Effector memory CD8-positive, alpha-beta T cell (primary cell): ENCODE results near the gene PKN3.

Experiments
- ATAC-seq: fragments of 150-1000 bp; cut with Tn5 transposase; replicated peaks from 2 replicates; pipeline ENCODE4 v1.10.0; 2021; ENCODE audit warnings: mild to moderate bottlenecking, moderate library complexity
- DNase-seq, 3 experiments: peaks; one replicate each; pipeline ENCODE4 v3.0.0; 2021
- H3K27ac Mint-ChIP-seq, 2 donors: one replicate each; pipeline ENCODE4 v1.8.0; 2022; ENCODE audit warnings: mild to moderate bottlenecking in 2 of 2, mixed read lengths in 2 of 2, moderate library complexity in 2 of 2
- H3K27me3 Mint-ChIP-seq, 2 donors: one replicate each; pipeline ENCODE4 v1.8.0; 2022; ENCODE audit warnings: mixed read lengths in 2 of 2
- H3K36me3 Mint-ChIP-seq: one replicate; pipeline ENCODE4 v1.8.0; 2022; ENCODE audit warnings: mild to moderate bottlenecking, moderate library complexity, mixed read lengths; ENCODE audit not compliant: insufficient read depth
- H3K4me1 Mint-ChIP-seq, 2 donors: one replicate each; pipeline ENCODE4 v1.8.0; 2022; ENCODE audit warnings: low read depth in 2 of 2, mixed read lengths in 2 of 2
- H3K4me3 Mint-ChIP-seq, 2 donors: one replicate each; pipeline ENCODE4 v1.8.0; 2022; ENCODE audit warnings: mild to moderate bottlenecking in 2 of 2, mixed read lengths in 2 of 2, moderate library complexity in 2 of 2
- H3K9me3 Mint-ChIP-seq, 2 donors: one replicate each; pipeline ENCODE4 v1.8.0; 2022; ENCODE audit warnings: mixed read lengths in 2 of 2

Gene PKN3

DNA sequence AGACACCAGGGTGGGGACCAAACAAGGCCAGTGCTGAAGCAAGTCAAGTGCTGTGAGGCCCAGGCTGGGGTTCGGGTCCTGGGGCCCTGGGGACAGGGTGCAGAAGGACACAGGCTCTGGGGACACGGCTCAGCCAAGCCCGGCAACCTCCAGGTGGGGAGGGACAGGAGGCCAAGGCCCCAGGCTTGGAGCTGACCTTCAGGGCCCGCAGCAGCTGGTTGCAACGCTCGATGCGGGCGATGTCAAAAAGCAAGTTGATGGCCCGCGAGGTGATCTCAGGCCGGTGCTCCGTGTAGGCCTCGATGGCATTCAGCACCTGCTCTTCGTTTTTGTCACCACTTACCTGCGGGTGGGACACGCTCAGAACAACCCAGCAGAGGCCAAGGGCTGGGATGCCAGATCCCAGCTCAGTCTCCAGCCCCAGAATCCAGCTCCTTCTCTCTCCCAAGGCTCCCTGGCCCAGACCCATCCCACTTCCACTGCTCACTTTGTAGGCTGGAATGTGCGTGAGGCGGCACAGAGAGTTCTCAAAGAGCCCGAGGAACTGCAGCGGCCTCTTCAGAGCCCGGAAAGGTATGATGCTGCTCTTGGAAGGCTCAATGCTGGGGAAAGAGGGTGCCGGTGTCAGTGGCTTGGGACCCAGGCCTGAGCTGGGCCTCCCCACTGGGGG is 48.8 kb downstream of the PKN3 start:
- ATAC-seq (no peak), DNase-seq (no peak)
- no peak overlapping the region for H3K4me3 Mint-ChIP-seq
- no peaks in the 10 kb centered on the region for H3K27me3 Mint-ChIP-seq
- peaks cover 17% of the 10 kb centered on the region for H3K36me3 Mint-ChIP-seq
- no peak overlapping the region for H3K27ac Mint-ChIP-seq
- no peaks in the 10 kb centered on the region for H3K4me1 Mint-ChIP-seq
- no peaks in the 10 kb centered on the region for H3K9me3 Mint-ChIP-seq

DNA sequence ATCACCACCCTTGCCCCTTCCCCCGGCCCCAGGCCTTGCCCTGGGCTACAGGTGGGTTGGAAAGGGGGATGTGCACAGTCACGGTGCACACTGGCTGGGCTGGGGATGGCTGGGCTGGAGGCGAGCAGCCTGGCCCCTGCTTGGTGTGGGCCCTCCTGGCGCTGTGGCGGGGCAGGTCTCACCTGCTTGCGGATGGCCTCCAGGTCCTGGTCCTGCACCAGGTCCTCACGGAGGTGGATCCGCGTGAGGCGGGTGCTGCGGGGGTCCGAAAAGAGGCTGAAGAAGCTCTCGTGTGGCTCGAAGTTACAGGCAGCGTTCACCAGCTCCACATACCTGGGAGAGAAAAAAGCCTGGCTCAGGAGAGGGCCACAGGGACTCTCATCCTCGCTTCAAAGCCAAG is 51.3 kb downstream of the PKN3 start:
- Mint-ChIP-seq H3K27me3 (no peaks in the 10 kb centered on the region), H3K27ac (no peak overlapping the region), H3K36me3 (peaks cover 9% of the 10 kb centered on the region), H3K9me3 (no peaks in the 10 kb centered on the region), H3K4me3 (no peak overlapping the region), H3K4me1 (peaks cover 4 to 6% of the 10 kb centered on the region in 2 donors)
- DNase-seq, result no peak
- no peak for ATAC-seq

DNA sequence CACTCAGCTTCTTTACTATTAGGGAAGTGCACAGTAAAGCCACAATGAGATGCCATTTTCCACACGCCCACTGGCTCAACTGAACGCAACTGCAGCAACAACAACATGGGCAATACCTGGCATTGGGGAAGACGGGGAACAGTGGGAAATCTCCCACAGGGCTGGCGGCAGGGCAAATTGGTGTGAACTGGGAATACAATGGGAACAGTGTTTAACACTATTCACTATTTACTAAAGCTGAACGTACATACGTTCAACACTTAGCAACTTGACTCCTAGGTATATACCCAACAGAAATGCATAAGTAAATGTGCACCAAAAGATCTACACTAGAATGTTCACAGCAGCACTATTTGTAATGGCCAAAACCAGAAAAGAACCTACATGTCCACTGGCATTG is 55.3 kb downstream of the PKN3 start:
- H3K27me3 Mint-ChIP-seq, result no peaks in the 10 kb centered on the region
- no peak overlapping the region for H3K4me3 Mint-ChIP-seq
- no peak overlapping the region for H3K27ac Mint-ChIP-seq
- DNase-seq, result no peak
- H3K9me3 Mint-ChIP-seq, result no peaks in the 10 kb centered on the region
- H3K4me1 Mint-ChIP-seq, result peaks cover 5 to 10% of the 10 kb centered on the region in 2 donors
- H3K36me3 Mint-ChIP-seq, result peaks cover 12% of the 10 kb centered on the region
- ATAC-seq, result no peak

DNA sequence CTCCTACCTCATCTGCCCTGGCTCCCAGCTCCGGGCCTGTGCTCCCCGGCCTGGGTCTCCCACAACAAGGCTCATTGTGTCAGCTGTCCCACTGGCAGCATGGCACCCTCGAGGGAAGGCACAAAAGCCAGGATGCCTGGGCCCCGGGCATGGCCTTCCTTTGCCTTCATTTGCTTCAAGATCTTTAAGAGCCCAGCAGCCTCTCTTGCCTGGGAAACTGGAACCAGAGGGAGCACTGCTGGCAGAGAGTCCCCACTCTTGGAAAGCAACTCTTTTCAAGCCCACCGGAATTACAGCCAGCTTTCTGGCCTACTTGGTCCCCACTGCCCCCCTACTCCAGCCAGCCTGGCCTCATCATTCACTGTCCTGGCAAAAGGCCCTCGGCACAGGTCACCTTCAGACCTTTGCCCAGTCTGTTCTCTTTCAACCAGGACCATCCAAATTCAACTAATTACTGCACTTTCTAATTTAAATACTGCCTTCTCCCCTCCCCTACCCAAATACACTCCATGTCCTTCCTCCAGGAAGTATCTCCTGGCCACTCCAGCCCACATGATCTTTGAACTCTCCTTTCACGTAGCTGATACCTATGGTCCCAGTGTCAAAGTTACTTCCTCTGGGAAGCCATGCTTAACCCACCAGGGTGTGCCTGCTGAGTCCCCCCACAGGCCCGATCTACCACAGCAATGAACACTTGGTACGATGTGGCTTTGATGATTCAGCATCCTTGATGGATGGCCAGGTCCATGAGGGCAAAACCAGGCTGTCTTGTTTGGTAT is 60.6 kb downstream of the PKN3 start:
- H3K27me3 Mint-ChIP-seq, result no peaks in the 10 kb centered on the region
- peaks cover 22 to 29% of the 10 kb centered on the region in 2 donors for H3K4me1 Mint-ChIP-seq
- H3K36me3 Mint-ChIP-seq, result peaks cover 18% of the 10 kb centered on the region
- ATAC-seq, result no peak
- H3K27ac Mint-ChIP-seq, result peak overlapping the region; percentile 61 to 71
- no peak overlapping the region for H3K4me3 Mint-ChIP-seq
- no peak for DNase-seq
- no peaks in the 10 kb centered on the region for H3K9me3 Mint-ChIP-seq

DNA sequence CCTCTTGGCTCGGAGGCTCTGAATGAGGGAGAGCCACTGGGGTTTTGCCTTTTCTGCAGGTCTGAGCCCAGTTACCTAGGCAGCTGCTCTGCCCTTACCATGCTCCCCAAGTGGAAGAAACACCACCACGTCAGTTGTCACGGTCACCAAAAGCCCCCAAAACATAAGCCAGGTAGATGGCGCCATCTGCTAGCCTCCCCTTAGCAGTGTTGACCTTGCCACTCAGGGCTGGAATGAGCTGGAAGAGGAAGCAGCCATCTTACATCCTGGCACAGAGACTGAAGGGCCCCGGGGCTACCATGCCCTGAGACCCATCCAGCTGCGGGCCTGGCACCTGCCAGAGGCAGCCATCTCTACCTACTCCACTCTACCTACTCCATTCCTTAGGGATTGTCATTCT is 62.1 kb downstream of the PKN3 start:
- Mint-ChIP-seq H3K27me3 (no peaks in the 10 kb centered on the region), H3K4me3 (no peak overlapping the region), H3K4me1 (peaks cover 31 to 34% of the 10 kb centered on the region in 2 donors)

DNA sequence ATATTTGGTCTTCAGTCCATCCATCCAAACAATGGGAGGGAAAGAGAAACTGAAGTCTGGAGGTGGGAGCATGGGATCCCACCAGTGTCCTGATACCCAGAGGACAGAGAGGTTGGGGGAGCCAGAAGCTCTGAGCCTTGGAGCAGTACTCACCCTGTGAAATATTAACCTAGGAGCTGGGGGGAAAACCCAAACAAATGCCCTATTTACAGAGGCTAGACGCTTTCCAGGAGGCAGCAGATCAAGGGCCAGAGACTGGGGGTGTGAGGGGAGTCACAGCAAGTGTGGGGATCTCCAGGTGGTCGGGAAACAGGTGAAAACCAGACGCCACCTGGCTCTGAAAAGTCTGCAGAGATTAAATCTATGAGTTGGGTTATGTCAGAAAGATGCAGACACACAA is 63.2 kb downstream of the PKN3 start:
- H3K27ac Mint-ChIP-seq, result no peak overlapping the region
- H3K9me3 Mint-ChIP-seq, result no peaks in the 10 kb centered on the region
- DNase-seq (no peak), ATAC-seq (no peak)
- H3K27me3 Mint-ChIP-seq, result no peaks in the 10 kb centered on the region
- no peak overlapping the region for H3K4me3 Mint-ChIP-seq
- H3K36me3 Mint-ChIP-seq, result peaks cover 18% of the 10 kb centered on the region
- H3K4me1 Mint-ChIP-seq, result peaks cover 35 to 44% of the 10 kb centered on the region in 2 donors

More for the DNA sequence above, 62.1 kb downstream of the PKN3 start:
- H3K27ac Mint-ChIP-seq, result peak overlapping the region in 1 of 2 donors; percentile 17
- peaks cover 20% of the 10 kb centered on the region for H3K36me3 Mint-ChIP-seq
- DNase-seq (no peak), ATAC-seq (no peak)
- H3K9me3 Mint-ChIP-seq, result no peaks in the 10 kb centered on the region

DNA sequence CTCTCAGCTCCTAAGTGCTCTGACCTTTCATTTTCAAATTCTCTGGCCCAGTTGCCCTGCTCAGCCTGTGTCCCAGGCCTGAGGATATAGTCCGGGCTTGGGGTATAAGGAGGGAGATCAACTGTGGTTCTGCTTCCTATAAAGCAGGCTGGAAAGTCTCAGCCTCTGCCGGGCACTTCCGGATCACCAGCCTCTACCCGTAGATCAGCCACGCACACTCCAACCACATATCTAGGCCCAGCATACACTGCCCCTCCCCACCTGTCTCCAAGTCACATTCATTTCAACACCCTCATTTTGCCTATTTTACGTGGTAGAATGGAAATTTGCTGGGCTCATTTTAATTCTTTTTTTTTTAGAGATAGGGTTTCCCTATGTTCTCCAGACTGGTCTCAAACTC is 66.3 kb downstream of the PKN3 start:
- ATAC-seq, result no peak
- H3K27me3 Mint-ChIP-seq, result no peaks in the 10 kb centered on the region
- H3K4me3 Mint-ChIP-seq, result no peak overlapping the region
- no peaks in the 10 kb centered on the region for H3K9me3 Mint-ChIP-seq
- DNase-seq, result no peak
- peak overlapping the region; percentile 95 to 99 for H3K27ac Mint-ChIP-seq
- H3K36me3 Mint-ChIP-seq, result peaks cover 24% of the 10 kb centered on the region
- H3K4me1 Mint-ChIP-seq, result peaks cover 36 to 42% of the 10 kb centered on the region in 2 donors
